GM23248 (cell line): ENCODE data around the gene YTHDF1. TPM values are rescaled to one million over a fixed set of nuclear protein-coding genes. Genes with fewer than 3 reads are reported as not detected.

Experiments used
- DNase-seq: peaks from one replicate; pipeline ENCODE4 v3.0.0-alpha.2; 2015
- H2AFZ ChIP-seq: fragments of 200-600 bp; sonication (generic); 2 replicates; pipeline ENCODE4 v1.6.1; 2016; ENCODE audit warnings: antibody characterized with exemption
- H3F3A ChIP-seq: fragments of 200-600 bp; sonication (generic); 2 replicates; pipeline ENCODE4 v1.6.1; 2016; ENCODE audit warnings: mild to moderate bottlenecking, antibody characterized with exemption, mixed run types; ENCODE audit not compliant: insufficient read depth
- H3K27ac ChIP-seq: fragments of 200-600 bp; sonication (generic); 2 replicates; pipeline ENCODE4 v1.5.1; 2016; ENCODE audit warnings: mild to moderate bottlenecking
- H3K27me3 ChIP-seq: fragments of 200-600 bp; sonication (generic); replicated peaks from 2 replicates; pipeline ENCODE4 v1.6.1; 2016; ENCODE audit warnings: mild to moderate bottlenecking; ENCODE audit not compliant: insufficient read depth
- H3K36me3 ChIP-seq: fragments of 200-600 bp; sonication (generic); 2 replicates; pipeline ENCODE4 v1.6.1; 2016; ENCODE audit warnings: low read depth, mild to moderate bottlenecking
- H3K4me1 ChIP-seq: fragments of 200-600 bp; sonication (generic); 2 replicates; pipeline ENCODE4 v1.6.1; 2016; ENCODE audit warnings: mild to moderate bottlenecking; ENCODE audit not compliant: insufficient read depth
- H3K4me2 ChIP-seq: fragments of 200-600 bp; sonication (generic); one replicate; pipeline ENCODE4 v1.6.1; 2016; ENCODE audit warnings: mild to moderate bottlenecking; ENCODE audit not compliant: unreplicated experiment
- H3K4me3 ChIP-seq: fragments of 200-600 bp; sonication (generic); 2 replicates; pipeline ENCODE4 v1.5.1; 2016; ENCODE audit warnings: mild to moderate bottlenecking
- H3K79me2 ChIP-seq: fragments of 200-600 bp; sonication (generic); 2 replicates; pipeline ENCODE4 v1.6.1; 2016; ENCODE audit warnings: mild to moderate bottlenecking; ENCODE audit not compliant: insufficient read depth
- H3K9ac ChIP-seq: fragments of 200-600 bp; sonication (generic); 2 replicates; pipeline ENCODE4 v1.6.1; 2016; ENCODE audit warnings: mild to moderate bottlenecking
- H3K9me2 ChIP-seq: fragments of 200-600 bp; sonication (generic); 2 replicates; pipeline ENCODE4 v1.6.1; 2016; ENCODE audit warnings: mixed run types, mild to moderate bottlenecking, moderate library complexity; ENCODE audit not compliant: insufficient read depth
- H3K9me3 ChIP-seq: fragments of 200-600 bp; sonication (generic); one replicate; pipeline ENCODE4 v1.6.1; 2017; ENCODE audit warnings: low read depth
- H4K20me1 ChIP-seq: fragments of 200-600 bp; sonication (generic); 2 replicates; pipeline ENCODE4 v1.6.0; 2016; ENCODE audit not compliant: insufficient read depth
- EZH2 ChIP-seq: fragments of 200-600 bp; sonication (generic); IDR thresholded peaks from 2 replicates; pipeline ENCODE4 v1.6.1; 2018; ENCODE audit warnings: antibody characterized with exemption, mild to moderate bottlenecking; ENCODE audit not compliant: insufficient read depth, poor library complexity, severe bottlenecking
- EZH2phosphoT487 ChIP-seq: fragments of 200-600 bp; sonication (generic); IDR thresholded peaks from 2 replicates; pipeline ENCODE4 v1.6.1; 2018; ENCODE audit warnings: antibody characterized with exemption, moderate library complexity, mild to moderate bottlenecking, low read depth; ENCODE audit not compliant: insufficient read depth
- WGBS, 2 experiments: methylation state at CpG; one replicate each; pipeline ENCODE4 v1.1.6; 2015 to 2017; ENCODE audit warnings: low lambda C conversion rate in 2 of 2, low coverage in 1 of 2; ENCODE audit errors: missing lambda C conversion rate in 2 of 2; 5-methylcytosine and 5-hydroxymethylcytosine counted together
- in situ Hi-C: fragments of 300-500 bp; cut with MboI; formaldehyde crosslinking; loops from 2 replicates; pipeline ENCODE4 v1.15.0; 2020
- polyA plus RNA-seq: library from polyadenylated mRNA; unstranded; fragments of >200 nt; fragmentation: Nextera tagmentation; extraction: Ambion mirVana; gene quantifications from 2 replicates; pipeline ENCODE4 v1.2.1, GENCODE V29; 2016
- total RNA-seq: library from RNA; depleted of rRNA; stranded (reverse); fragments of >200 nt; shearing (Covaris generic); gene quantifications from 2 replicates; pipeline ENCODE4 v1.2.3, GENCODE V29; 2014

The YTHDF1 gene
- total and polyA plus RNA-seq, 2 experiments from 2014 or later: 16.7 to 20.4 TPM

DNA sequence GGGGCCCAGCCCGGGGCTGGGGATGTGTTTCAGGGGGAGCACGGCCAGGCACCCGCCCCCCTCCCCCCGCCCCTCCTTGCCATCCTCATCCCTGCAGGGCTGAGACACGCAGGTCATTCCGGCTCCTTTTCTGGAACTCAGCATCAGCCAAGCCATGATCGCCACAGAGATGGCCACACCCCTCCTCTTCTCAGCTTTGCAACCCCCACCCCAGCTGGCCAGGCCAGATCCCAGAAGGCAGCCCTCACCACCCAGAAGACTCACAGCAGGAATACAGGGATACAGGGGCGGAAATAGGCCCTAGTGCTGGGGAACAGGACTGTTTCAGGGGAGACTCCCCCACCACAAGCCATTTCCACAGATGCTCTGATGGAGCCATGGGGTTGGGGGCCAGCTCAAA, 33.5 kb downstream of the YTHDF1 start:
- no peaks in the 10 kb centered on the region for H3K9me2 ChIP-seq
- TF ChIP-seq EZH2 (no peak), EZH2phosphoT487 (no peak)
- no peaks in the 10 kb centered on the region for H3K36me3 ChIP-seq
- peaks cover 22% of the 10 kb centered on the region for H3K27me3 ChIP-seq
- no peaks in the 10 kb centered on the region for H3K79me2 ChIP-seq
- no peak overlapping the region for H3K27ac ChIP-seq
- no peak overlapping the region for H3K9ac ChIP-seq
- H2AFZ ChIP-seq: no peak overlapping the region
- no peak overlapping the region for H3K4me2 ChIP-seq
- 17 to 36% methylated on average over 2 to 8 of the region's 8 CpGs for whole genome bisulfite sequencing, 2 experiments
- no peaks in the 10 kb centered on the region for H3F3A ChIP-seq
- no peak for DNase-seq
- no peak overlapping the region for H3K4me3 ChIP-seq
- H3K9me3 ChIP-seq: no peaks in the 10 kb centered on the region
- no peaks in the 10 kb centered on the region; the same call in 1 of the 2 replicates for H3K4me1 ChIP-seq
- in situ Hi-C loops: no loop called here
- no peaks in the 10 kb centered on the region for H4K20me1 ChIP-seq

DNA sequence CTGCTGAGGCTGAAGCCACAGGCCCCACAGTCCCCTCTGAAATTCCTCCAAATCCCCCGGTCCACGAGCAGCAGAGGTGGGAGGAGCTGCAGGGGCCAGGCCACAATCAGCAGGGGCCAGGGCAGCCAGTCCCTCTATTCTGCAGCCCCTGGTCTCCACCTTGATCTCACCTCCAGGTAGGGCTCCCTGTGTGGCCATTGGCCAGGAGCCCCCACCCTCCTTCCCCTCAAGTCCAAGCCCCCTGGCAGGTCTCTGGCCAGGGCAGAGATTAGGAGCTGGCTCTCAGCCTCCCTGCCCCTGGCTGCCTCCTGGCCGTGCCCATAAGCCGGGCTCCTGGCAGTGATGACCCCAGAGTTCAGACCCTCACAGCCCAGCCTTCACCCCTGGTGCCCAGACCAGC, 34.7 kb downstream of the YTHDF1 start:
- Histone ChIP-seq H3K27me3 (peaks cover 30% of the 10 kb centered on the region), H3K4me3 (no peak overlapping the region), H3K9me3 (no peaks in the 10 kb centered on the region), H3K4me2 (no peak overlapping the region), H3K36me3 (no peaks in the 10 kb centered on the region), H3K4me1 (no peaks in the 10 kb centered on the region), H3K79me2 (no peaks in the 10 kb centered on the region), H2AFZ (no peak overlapping the region), H4K20me1 (no peaks in the 10 kb centered on the region), H3K9ac (no peak overlapping the region), H3F3A (no peaks in the 10 kb centered on the region), H3K9me2 (no peaks in the 10 kb centered on the region), H3K27ac (no peak overlapping the region)
- 50 to 62% methylated on average over 4 of the region's 4 CpGs for WGBS, 2 experiments
- TF ChIP-seq EZH2phosphoT487: no peak
- TF ChIP-seq EZH2: no peak
- in situ Hi-C loops: no loop called here
- DNase-seq: no peak

DNA sequence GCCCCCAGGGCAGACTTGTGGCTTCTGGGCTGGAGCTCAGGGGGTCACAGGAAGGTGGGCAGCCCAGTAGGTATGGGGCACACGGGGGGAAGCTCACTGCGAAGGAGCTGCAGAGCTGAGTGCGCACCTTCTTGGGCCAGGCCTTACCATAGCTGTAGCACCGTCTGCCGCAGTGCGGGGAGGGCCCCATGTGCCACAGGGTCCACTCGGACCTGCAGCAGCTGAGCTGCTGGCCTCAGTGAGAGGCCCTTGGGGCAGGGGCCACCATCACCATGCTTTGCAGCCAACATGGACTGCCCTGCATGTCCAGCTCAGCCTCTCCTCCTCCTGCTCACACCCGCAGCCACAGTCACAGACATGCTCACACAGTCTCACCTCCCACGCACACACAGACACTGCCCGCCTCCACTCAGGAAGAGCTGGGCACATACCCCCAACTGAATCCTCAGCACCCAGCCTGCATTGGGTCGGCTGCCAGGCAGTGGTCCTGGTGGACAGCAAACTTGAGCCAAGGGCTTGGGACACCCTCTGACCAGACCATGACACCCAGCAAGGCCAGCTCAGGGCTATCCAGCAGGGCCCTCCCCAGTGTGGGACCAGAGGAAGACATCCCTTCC, 35.3 kb downstream of the YTHDF1 start:
- Histone ChIP-seq H3K9ac (no peak overlapping the region), H2AFZ (no peak overlapping the region), H3K9me3 (no peaks in the 10 kb centered on the region), H3K27me3 (peaks cover 36% of the 10 kb centered on the region), H3K36me3 (no peaks in the 10 kb centered on the region), H3K9me2 (no peaks in the 10 kb centered on the region), H4K20me1 (no peaks in the 10 kb centered on the region), H3K4me3 (no peak overlapping the region), H3F3A (no peaks in the 10 kb centered on the region), H3K4me1 (no peaks in the 10 kb centered on the region), H3K27ac (no peak overlapping the region), H3K4me2 (no peak overlapping the region), H3K79me2 (no peaks in the 10 kb centered on the region)
- WGBS, 2 experiments: 65 to 70% methylated on average over 11 of the region's 11 CpGs
- TF ChIP-seq EZH2phosphoT487: no peak
- no peak for TF ChIP-seq EZH2
- DNase-seq: no peak
- in situ Hi-C loops: no loop called here

DNA sequence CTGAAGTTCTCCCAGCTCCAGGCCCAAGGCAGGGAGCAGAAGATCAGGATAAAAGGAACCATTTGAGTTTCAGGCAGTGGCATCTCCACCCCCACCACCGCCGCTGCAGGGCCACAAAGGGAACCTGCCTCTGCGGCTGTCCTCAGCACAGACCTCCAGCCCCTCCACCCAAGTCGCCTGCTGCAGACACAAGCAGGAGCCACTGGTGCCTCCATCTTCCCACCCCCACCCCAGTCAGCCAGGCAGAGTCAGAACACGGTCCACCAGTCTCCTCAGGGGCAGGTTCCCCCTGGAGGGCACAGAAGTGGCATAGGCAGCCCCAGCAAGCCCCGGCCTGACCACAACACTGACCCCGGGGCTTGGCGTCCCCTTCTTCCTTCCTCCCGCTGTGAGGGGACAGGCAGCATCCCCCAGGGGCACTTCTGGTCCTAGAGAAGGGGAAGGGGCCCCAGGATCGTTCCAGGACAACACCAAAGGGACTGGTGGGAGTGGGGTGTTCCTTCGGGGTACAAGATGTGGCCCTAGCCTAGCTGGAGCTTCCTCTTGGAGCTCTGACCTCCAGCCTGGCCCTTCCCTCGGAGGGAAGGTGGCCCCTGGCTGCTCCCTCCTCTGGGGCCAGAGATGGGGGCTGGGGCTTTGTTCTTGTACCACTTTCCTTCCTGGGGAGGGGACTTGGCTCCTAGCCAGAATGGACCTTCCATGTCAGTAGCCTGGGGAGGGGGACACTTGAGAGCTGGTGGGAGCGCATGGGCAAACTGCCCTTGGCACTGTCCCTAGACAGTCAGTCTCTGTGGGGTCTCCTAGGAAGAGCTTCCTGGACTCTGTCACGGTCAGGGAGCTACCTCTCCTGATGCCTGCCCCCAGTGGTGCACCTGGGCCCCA, 36.0 kb downstream of the YTHDF1 start:
- Histone ChIP-seq H3K27me3 (peaks cover 41% of the 10 kb centered on the region), H3K79me2 (no peaks in the 10 kb centered on the region), H3K4me2 (no peak overlapping the region), H3K9me2 (no peaks in the 10 kb centered on the region), H3K9me3 (no peaks in the 10 kb centered on the region), H3F3A (no peaks in the 10 kb centered on the region), H4K20me1 (no peaks in the 10 kb centered on the region), H3K4me3 (no peak overlapping the region), H3K9ac (no peak overlapping the region), H3K4me1 (no peaks in the 10 kb centered on the region), H3K27ac (no peak overlapping the region), H2AFZ (no peak overlapping the region), H3K36me3 (no peaks in the 10 kb centered on the region)
- in situ Hi-C loops: no loop called here
- TF ChIP-seq EZH2 (no peak), EZH2phosphoT487 (no peak)
- peak; percentile 34 for DNase-seq
- 37 to 40% methylated on average over 12 to 14 of the region's 14 CpGs for WGBS, 2 experiments
